Stimulated activated CD4-positive, alpha-beta T cell treated with anti-CD3 and anti-CD28 coated beads, Interleukin-1b, Interleukin-23, amount 100 ng/mL, for 24 hours (primary cell): ENCODE results near the gene SRMS.

Experiments
- DNase-seq, 4 experiments: peaks; one replicate each; pipeline ENCODE4 v3.0.0-alpha.2; 2020; ENCODE audit warnings: low read depth in 4 of 4, low spot score in 1 of 4

The SRMS gene

GRCh38 chr20:63547725-63548480, at the start of gene SRMS:
TSS of gene SRMS (minus strand) at chr20:63547749. CDS start at chr20:63547463, 286 bp downstream.
- DNase-seq = no peak

GRCh38 chr20:63596423-63596822, 48.9 kb upstream of the SRMS start:
- DNase-seq = no peak

- DNase-seq = no peak
Measured at GRCh38 chr20:63595416-63596127, 48.0 kb upstream of the SRMS start.

GRCh38 chr20:63594043-63594561, 46.6 kb upstream of the SRMS start:
- no peak for DNase-seq

GRCh38 chr20:63592661-63593060, 45.1 kb upstream of the SRMS start:
- no peak for DNase-seq

GRCh38 chr20:63591786-63592355, 44.3 kb upstream of the SRMS start:
- no peak for DNase-seq

GRCh38 chr20:63591147-63591533, 43.6 kb upstream of the SRMS start:
- no peak for DNase-seq

- DNase-seq = no peak
Measured at GRCh38 chr20:63590218-63591146, 42.9 kb upstream of the SRMS start.

GRCh38 chr20:63589261-63590217, 42.0 kb upstream of the SRMS start:
- DNase-seq = no peak

- no peak for DNase-seq
Measured at GRCh38 chr20:63588641-63589041, 41.1 kb upstream of the SRMS start.

GRCh38 chr20:63587776-63588591, 40.4 kb upstream of the SRMS start:
- DNase-seq = no peak

- DNase-seq = no peak
Measured at GRCh38 chr20:63587256-63587655, 39.7 kb upstream of the SRMS start.

GRCh38 chr20:63586797-63587196, 39.2 kb upstream of the SRMS start:
- no peak for DNase-seq

- DNase-seq = no peak
Measured at GRCh38 chr20:63585616-63586565, 38.3 kb upstream of the SRMS start.

GRCh38 chr20:63582382-63583063, 35.0 kb upstream of the SRMS start:
- no peak for DNase-seq

GRCh38 chr20:63580796-63581461, 33.4 kb upstream of the SRMS start:
- DNase-seq = peak in 3 of 4 experiments; percentile 42 to 52 (median 45)
